Fibroblast of lung (primary cell): Measurements from ENCODE around the gene CASP1. TPM values are rescaled to one million over a fixed set of nuclear protein-coding genes. Genes with fewer than 3 reads are reported as not detected.
"Not testable (repeated sequence)": the region's sequence is repeated elsewhere in the genome, so short reads cannot be mapped to it uniquely, and the experiment has no call there.

Experiments used
- DNase-seq, 2 donors: peaks; one replicate each; pipeline versions ENCODE4 v3.0.0 to v3.0.0-alpha.2; 2010; ENCODE audit warnings: low read depth in 2 of 2
- H2AFZ ChIP-seq: 2 replicates; pipeline ENCODE4 v1.5.1; 2012; ENCODE audit warnings: low read length, control low read depth, inconsistent platforms
- H3K27ac ChIP-seq: 2 replicates; pipeline ENCODE4 v1.5.1; 2011; ENCODE audit warnings: low read length, control low read depth; ENCODE audit not compliant: insufficient read depth
- H3K27me3 ChIP-seq: 2 replicates; pipeline ENCODE4 v1.5.1; 2011; ENCODE audit warnings: mild to moderate bottlenecking, low read length; ENCODE audit not compliant: control insufficient read depth, insufficient read depth
- H3K36me3 ChIP-seq: 2 replicates; pipeline ENCODE4 v1.5.1; 2011; ENCODE audit warnings: low read length; ENCODE audit not compliant: control insufficient read depth, insufficient read depth
- H3K4me1 ChIP-seq: 2 replicates; pipeline ENCODE4 v1.5.1; 2011; ENCODE audit warnings: low read length; ENCODE audit not compliant: control insufficient read depth, insufficient read depth; ENCODE audit errors: extremely low read depth
- H3K4me2 ChIP-seq: 2 replicates; pipeline ENCODE4 v1.5.1; 2011; ENCODE audit warnings: low read length, control low read depth; ENCODE audit not compliant: insufficient read depth; ENCODE audit errors: extremely low read depth
- H3K4me3 ChIP-seq, 4 experiments: fragments of 200-600 bp in 1 of 4; sonication (generic) in 1 of 4; replicated peaks in 1 of 4; 2 replicates each; pipeline ENCODE4 v1.5.1; 2011 to 2016; ENCODE audit warnings: low read length in 4 of 4, low read depth in 3 of 4, mild to moderate bottlenecking in 3 of 4, control low read depth in 2 of 4, inconsistent platforms in 1 of 4, mixed read lengths in 1 of 4; ENCODE audit not compliant: insufficient read depth in 1 of 4; ENCODE audit errors: control extremely low read depth in 1 of 4
- H3K79me2 ChIP-seq: 2 replicates; pipeline ENCODE4 v1.5.1; 2012; ENCODE audit warnings: mild to moderate bottlenecking, low read length, inconsistent platforms; ENCODE audit not compliant: control insufficient read depth, insufficient read depth
- H3K9ac ChIP-seq: 2 replicates; pipeline ENCODE4 v1.5.1; 2011; ENCODE audit warnings: mild to moderate bottlenecking, low read length, control low read depth; ENCODE audit not compliant: insufficient read depth
- H3K9me3 ChIP-seq: 2 replicates; pipeline ENCODE4 v1.5.1; 2012; ENCODE audit warnings: low read depth, low read length; ENCODE audit not compliant: control insufficient read depth, insufficient read depth
- H4K20me1 ChIP-seq: 2 replicates; pipeline ENCODE4 v1.5.1; 2011; ENCODE audit warnings: low read length; ENCODE audit not compliant: control insufficient read depth, insufficient read depth; ENCODE audit errors: extremely low read depth
- CTCF ChIP-seq, 2 donors: IDR thresholded peaks in 1 of 2; conservative IDR thresholded peaks in 1 of 2; 1 replicate in 1 of 2; 2 replicates in 1 of 2; pipeline ENCODE4 v1.5.1; 2011 to 2012; ENCODE audit warnings: low read length in 2 of 2, control low read depth in 1 of 2, inconsistent platforms in 1 of 2, low read depth in 1 of 2, mild to moderate bottlenecking in 1 of 2
- EZH2 ChIP-seq: IDR thresholded peaks from 2 replicates; pipeline ENCODE4 v1.5.1; 2012; ENCODE audit warnings: low read length, control low read depth, mild to moderate bottlenecking; ENCODE audit errors: missing control alignments
- polyA minus RNA-seq: library from RNA; depleted of rRNA, polyadenylated mRNA; stranded (reverse); fragments of >200 nt; gene quantifications from 2 replicates; pipeline ENCODE4 v1.2.3, GENCODE V29; 2011; ENCODE audit warnings: low replicate concordance
- polyA plus RNA-seq, 2 donors: library from polyadenylated mRNA; depleted of rRNA in 1 of 2; stranded (reverse) in 1 of 2; unstranded in 1 of 2; fragments of >200 nt; gene quantifications; 2 replicates each; pipeline ENCODE4 v1.2.1, GENCODE V29; 2011 to 2012; ENCODE audit warnings: missing spikeins in 1 of 2
- total RNA-seq: library from RNA; depleted of rRNA; stranded (reverse); fragments of >200 nt; gene quantifications from 2 replicates; pipeline ENCODE4 v1.2.1, GENCODE V29; 2014

CASP1 gene
- 82.2 and 115 TPM in 2 replicates for total RNA-seq
- 45.4 and 49.9 TPM in 2 replicates for polyA plus RNA-seq
- 64.7 and 80.9 TPM in 2 replicates for polyA plus RNA-seq (2012)
- 2.5 and 4.5 TPM in 2 replicates for polyA minus RNA-seq

GRCh38 chr11:105034813-105035620 lies at the start of gene CASP1:
TSS of gene CASP1 (minus strand) at chr11:105035144. CDS start at chr11:105035113, 31 bp downstream.
- Histone ChIP-seq H3K4me3 (peak within 1 kb of the TSS; percentile 15 to 80 (median 46)), H3K27me3 (no peaks in the 10 kb centered on the region), H2AFZ (peak within 1 kb of the TSS; percentile 22), H3K36me3 (no peaks in the 10 kb centered on the region), H3K9me3 (no peaks in the 10 kb centered on the region), H3K4me2 (peak within 1 kb of the TSS; percentile 49), H3K4me1 (peaks cover 2% of the 10 kb centered on the region), H3K27ac (peak within 1 kb of the TSS; percentile 8), H4K20me1 (no peaks in the 10 kb centered on the region), H3K79me2 (no peaks in the 10 kb centered on the region), H3K9ac (no peak within 1 kb of the TSS)
- TF ChIP-seq EZH2 = no peak
- no peak for TF ChIP-seq CTCF (conservative IDR thresholded peaks at IDR 0.05 in 1 of 2, IDR thresholded peaks at IDR 0.05 in 1 of 2; ENCODE audit: low read depth in 1 of 2, low read length in 2 of 2)
- DNase-seq = peak; percentile 79 to 91

- DNase-seq = no peak
- H3K36me3 ChIP-seq = no peaks in the 10 kb centered on the region
- H4K20me1 ChIP-seq = no peaks in the 10 kb centered on the region
- no peaks in the 10 kb centered on the region for H3K9me3 ChIP-seq
- H3K4me1 ChIP-seq = no peaks in the 10 kb centered on the region
- TF ChIP-seq CTCF (conservative IDR thresholded peaks at IDR 0.05 in 1 of 2, IDR thresholded peaks at IDR 0.05 in 1 of 2; ENCODE audit: low read depth in 1 of 2, low read length in 2 of 2) (no peak), EZH2 (no peak)
- H3K27ac ChIP-seq = no peak overlapping the region
- no peaks in the 10 kb centered on the region for H3K27me3 ChIP-seq
- no peak overlapping the region for H3K9ac ChIP-seq
- H2AFZ ChIP-seq = no peak overlapping the region
- H3K4me3 ChIP-seq = no peak overlapping the region
- no peak overlapping the region for H3K4me2 ChIP-seq
- H3K79me2 ChIP-seq = no peaks in the 10 kb centered on the region
Measured at GRCh38 chr11:105081412-105082150, 46.6 kb upstream of the CASP1 start.

GRCh38 chr11:105080171-105080906 lies 45.4 kb upstream of the CASP1 start:
- not testable (repeated sequence) for H3K27me3 ChIP-seq, H3K79me2 ChIP-seq, H3K4me3 ChIP-seq, H3K36me3 ChIP-seq, H3K4me2 ChIP-seq, H3K4me1 ChIP-seq, H4K20me1 ChIP-seq, H3K9ac ChIP-seq, H3K9me3 ChIP-seq, H3K27ac ChIP-seq
- peak in 1 of 2 donors; percentile 12 for DNase-seq
- H2AFZ ChIP-seq = peak overlapping the region; percentile 6
